Activated CD8-positive, alpha-beta memory T cell treated with anti-CD3 and anti-CD28 coated beads for 36 hours (primary cell): ENCODE data around the gene CLNK. TPM values are rescaled to one million over a fixed set of nuclear protein-coding genes. Genes with fewer than 3 reads are reported as not detected.
"Not testable (repeated sequence)": the region's sequence is repeated elsewhere in the genome, so short reads cannot be mapped to it uniquely, and the experiment has no call there.

ENCODE experiments used
- CTCF ChIA-PET: fragments of 350-600 bp; sonication (Branson Sonifier 250); formaldehyde crosslinking; loops from one replicate; lab custom pipeline; 2021; ENCODE audit warnings: antibody characterized with exemption; lab: Charles Lee
- POLR2A ChIA-PET: fragments of 350-600 bp; sonication (Branson Sonifier 250); formaldehyde crosslinking; loops from one replicate; lab custom pipeline; 2021; ENCODE audit warnings: antibody characterized with exemption; lab: Charles Lee
- total RNA-seq, 2 experiments: library from RNA; stranded (reverse); gene quantifications; one replicate each; pipeline ENCODE4 v1.2.3, GENCODE V29; 2021

Gene CLNK
- total RNA-seq, 2 experiments from 2014 or later: 0.06 to 0.13 TPM

GRCh38 chr4:10623241-10623640 lies 61.3 kb downstream of the CLNK start:
- ChIA-PET POLR2A (no interaction called here), CTCF (no interaction called here)

DNA sequence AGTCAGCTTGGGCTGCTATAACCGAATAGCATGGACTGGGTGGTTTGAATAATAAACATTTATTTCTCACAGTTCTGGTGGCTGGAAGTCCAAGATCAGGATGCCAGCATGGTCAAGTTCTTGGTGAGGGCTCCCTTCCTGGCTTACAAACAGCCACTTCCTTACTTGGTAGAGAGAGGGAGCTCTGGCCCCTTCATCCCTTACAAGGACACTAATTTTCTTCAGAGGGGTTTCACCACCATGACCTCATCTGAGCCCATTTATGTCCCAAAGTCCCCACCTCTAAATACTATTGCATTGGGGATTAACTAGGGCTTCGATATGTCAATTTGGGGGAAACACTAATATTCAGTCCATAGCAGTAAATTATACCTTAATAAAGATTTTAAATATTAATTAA lies 61.8 kb downstream of the CLNK start:
- ChIA-PET CTCF (no interaction called here), POLR2A (no interaction called here)

DNA sequence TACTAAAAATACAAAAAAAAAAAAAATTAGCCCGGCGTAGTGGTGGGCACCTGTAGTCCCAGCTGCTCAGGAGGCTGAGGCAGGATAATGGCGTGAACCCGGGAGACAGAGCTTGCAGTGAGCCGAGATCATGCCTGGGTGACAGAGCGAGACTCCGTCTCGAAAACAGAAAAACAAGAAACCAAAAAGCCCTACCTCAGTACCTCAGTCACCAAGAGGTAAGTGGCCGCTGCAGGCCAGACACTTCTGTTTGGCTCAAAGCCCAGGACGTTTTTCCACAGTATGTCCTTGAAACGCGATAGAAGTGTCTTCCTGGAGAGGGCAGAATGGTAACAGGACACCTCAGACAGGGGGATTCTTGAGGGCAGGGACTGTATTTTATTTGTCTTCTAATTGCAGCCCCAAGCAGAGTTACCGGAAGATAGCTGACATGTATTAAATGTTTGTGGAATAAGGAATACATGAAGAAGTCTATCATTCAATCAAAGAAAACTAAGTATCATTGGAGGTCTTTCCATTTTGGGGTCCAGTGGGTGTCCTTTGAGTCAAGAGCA lies 63.6 kb downstream of the CLNK start:
- POLR2A ChIA-PET: no interaction called here
- CTCF ChIA-PET: no interaction called here

- ChIA-PET CTCF (interaction anchor here (0.6 kb wide), 1 partner anchor 17 kb away, joined by 3 read pairs; no protein-coding TSS in a partner anchor), POLR2A (no interaction called here)
Observed at GRCh38 chr4:10619855-10620254, 64.7 kb downstream of the CLNK start.

DNA sequence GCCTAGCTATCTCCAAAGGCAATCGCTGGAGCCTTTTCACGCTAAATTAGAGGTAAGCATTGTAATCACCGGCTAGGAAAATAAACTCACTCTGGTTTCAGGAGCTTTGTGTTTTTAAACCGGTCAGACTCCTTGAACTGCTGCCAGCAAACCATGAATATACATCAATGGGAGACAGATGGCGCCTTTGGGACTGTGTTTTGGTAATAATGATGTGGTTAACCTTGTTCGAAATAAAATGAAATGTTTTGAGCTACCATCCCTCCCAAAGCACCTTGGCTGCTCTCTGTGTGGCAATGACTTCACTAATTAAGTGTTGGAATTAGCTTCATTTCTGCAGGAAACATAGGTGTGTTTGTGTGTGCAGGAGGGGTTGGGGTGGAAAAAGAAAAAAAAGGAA lies 65.3 kb downstream of the CLNK start:
- ChIA-PET CTCF (interaction anchor here (0.6 kb wide), 1 partner anchor 18 kb away, joined by 3 read pairs; no protein-coding TSS in a partner anchor), POLR2A (no interaction called here)

DNA sequence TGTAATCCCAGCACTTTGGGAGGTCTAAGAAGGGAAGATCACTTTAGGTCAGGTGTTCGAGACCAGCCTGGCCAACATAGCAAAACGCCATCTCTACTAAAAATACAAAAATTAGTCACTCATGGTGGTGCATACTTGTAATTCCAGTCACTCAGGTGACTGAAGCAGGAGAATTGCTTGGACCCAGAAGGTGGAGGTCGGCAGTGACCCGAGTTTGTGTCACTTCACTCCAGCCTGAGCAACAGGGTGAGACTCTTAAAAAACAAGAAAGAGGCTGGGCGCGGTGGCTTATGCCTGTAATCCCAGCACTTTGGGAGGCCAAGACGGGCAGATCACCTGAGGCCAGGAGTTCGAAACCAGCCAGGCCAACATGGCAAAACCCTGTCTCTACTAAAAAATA lies 69.6 kb downstream of the CLNK start:
- CTCF ChIA-PET, POLR2A ChIA-PET: not testable (repeated sequence)

DNA sequence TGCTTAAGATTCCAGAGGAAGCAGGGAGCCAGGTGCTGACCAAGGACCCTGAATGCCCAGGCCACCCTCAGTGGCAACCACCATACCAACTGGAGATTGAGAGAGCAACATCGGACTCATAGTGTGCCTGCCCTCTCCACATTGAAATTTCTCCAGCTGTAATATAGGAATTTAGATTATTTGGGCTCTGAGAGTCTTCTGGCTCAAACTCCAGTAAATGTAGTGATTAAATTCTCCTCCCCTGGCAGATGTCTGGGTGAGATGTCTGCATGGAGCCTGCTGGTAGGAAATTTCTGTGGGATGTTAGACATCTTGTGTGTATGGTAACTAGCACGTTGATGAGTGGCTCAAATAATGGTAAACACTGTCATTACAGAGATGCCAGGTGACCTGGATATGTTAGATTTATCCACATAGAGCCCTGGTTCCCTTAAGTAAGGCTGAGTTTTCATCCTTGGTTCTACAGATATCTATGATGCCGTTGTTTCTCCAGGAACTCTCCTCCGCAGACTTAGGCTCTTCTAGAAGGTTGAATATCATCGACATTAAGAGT lies 70.6 kb downstream of the CLNK start:
- ChIA-PET POLR2A (no interaction called here), CTCF (no interaction called here)

- ChIA-PET CTCF (no interaction called here), POLR2A (no interaction called here)
Observed at GRCh38 chr4:10612476-10612875, 72.1 kb downstream of the CLNK start.

DNA sequence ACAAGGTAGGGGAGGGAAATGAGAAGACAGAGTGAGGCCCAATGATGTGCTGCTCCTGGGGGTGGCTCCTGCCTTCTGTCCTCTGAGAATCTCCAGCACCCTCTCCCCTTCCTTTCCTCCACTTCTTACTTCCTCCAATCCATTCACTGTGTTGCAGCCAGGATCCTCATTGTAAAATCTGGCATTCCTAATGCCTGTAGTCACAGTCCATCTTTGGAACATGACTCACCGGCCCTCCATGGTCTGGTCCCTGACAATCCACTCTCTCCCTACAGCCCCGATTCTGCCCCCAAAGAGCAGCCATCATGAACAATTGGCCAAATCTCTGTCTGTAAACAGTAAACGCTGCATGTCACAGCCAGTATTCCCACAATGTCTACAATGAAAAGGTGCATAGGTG lies 72.9 kb downstream of the CLNK start:
- POLR2A ChIA-PET: no interaction called here

GRCh38 chr4:10608501-10609219 lies 75.9 kb downstream of the CLNK start:
- ChIA-PET POLR2A (no interaction called here), CTCF (no interaction called here)

More for the DNA sequence above, 72.9 kb downstream of the CLNK start:
- CTCF ChIA-PET: no interaction called here

- CTCF ChIA-PET: no interaction called here
- POLR2A ChIA-PET: no interaction called here
Observed at GRCh38 chr4:10607206-10607605, 77.4 kb downstream of the CLNK start.

DNA sequence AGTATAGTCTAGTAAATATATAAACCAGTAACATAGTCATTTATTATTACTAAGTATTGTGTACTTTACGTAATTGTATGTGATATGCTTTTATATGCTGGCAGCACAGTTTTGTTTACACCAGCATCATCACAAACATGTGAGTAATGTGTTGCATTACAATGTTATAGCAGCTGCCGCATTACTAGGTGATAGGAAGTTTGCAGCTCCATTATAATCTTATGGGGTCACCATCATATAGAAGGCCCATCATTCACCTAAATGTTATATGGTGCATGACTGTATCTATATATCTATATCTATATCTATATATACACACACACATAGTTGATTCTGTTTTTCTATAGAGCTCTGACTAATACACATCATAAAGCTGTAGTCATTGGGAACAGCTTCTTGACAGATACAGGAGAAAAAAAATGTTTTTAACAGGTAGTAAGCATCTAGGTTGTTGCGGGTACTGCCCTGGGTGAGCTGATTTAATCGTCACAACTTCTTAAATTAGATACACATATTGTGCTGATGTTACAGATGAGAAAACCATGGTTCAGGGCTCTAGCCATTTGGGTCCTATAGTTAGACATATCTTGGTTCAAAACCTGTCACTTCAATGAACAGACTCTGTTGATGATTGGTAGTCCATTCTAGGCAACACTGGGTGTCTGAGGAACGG lies 77.9 kb downstream of the CLNK start:
- POLR2A ChIA-PET: no interaction called here
- CTCF ChIA-PET: no interaction called here

- CTCF ChIA-PET: interaction anchor here (0.7 kb wide), 1 partner anchor 89 kb away, joined by 3 read pairs; no protein-coding TSS in a partner anchor
- POLR2A ChIA-PET: no interaction called here
Observed at GRCh38 chr4:10605746-10606482, 78.7 kb downstream of the CLNK start.

- ChIA-PET POLR2A (no interaction called here), CTCF (no interaction called here)
Observed at GRCh38 chr4:10605031-10605430, 79.5 kb downstream of the CLNK start.

- CTCF ChIA-PET: no interaction called here
- POLR2A ChIA-PET: no interaction called here
Observed at GRCh38 chr4:10599574-10599973, 85.0 kb downstream of the CLNK start.

GRCh38 chr4:10598829-10599228 lies 85.7 kb downstream of the CLNK start:
- ChIA-PET POLR2A (no interaction called here), CTCF (no interaction called here)

DNA sequence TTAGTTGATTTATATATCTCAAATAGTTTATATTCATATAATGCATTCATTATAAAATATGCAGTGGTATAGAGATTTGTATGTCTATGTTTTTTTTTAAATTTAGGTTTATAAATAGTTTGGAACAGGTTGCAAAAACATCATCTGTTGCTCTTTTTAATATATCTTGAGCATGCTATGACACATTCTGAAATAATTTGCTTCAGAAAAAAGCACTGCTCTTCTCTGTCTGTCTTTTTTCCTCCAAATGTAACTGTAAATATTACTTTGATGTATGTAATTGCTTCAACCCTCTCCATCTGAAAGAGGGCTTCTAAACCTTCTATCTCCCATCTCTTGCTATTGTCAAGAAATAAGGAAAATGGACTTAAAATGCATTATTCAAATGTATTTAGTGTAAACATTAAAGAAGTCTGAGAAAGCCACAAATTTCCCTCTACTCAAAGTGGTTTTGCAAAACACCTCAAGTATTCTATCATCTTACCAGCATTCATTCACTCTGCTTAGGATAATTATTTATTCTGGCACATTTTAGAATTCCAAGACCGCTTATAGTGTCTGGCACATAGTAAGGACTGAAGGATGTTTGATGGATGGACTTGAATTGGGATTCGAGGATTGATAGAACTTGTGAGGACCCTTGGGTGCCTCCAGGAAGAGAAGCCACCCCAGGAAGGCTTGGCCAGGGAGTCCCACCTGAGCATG lies 87.8 kb downstream of the CLNK start:
- CTCF ChIA-PET: no interaction called here

DNA sequence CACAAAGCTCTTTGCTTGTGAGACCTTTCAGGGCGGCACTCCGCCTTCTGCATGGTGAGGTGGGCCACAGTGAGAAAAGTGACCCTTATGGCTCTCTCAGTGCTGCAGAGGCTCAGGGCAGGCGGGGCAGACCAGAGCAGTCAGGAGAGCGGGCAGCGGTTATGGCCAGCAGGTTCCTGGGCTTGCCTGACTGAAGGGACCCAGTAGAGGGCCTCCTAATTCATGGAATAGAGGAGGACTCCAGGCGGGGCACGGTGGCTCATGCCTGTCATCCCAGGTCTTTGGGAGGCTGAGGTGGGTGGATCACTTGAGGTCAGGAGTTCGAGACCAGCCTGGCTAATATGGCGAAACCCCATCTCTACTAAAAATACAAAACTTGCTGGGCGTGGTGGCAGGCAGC lies 91.4 kb downstream of the CLNK start:
- ChIA-PET CTCF (no interaction called here), POLR2A (no interaction called here)

More for the DNA sequence above, 87.8 kb downstream of the CLNK start:
- POLR2A ChIA-PET: no interaction called here

DNA sequence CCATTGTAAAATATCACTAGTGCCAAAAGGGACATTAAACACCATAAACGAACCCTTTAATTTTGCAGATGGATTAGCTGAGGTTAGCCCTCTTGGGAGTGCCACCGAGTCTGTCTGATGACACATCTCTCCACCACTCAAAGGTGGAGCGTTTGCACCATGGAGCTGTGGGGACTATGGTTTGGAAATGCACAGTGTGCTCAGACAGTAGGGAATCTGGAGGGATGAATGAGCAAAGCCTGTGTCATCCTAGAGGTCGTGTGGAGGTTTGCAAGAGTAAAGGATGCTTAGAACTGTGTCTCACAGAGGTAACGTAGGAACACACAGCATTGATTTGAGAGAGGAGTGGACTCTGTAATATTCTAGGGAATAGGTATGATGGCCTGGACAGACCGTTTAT lies 93.7 kb downstream of the CLNK start:
- CTCF ChIA-PET: no interaction called here
- POLR2A ChIA-PET: no interaction called here
